ENCODE measurements around the gene MYO19.

Gene MYO19

GRCh38 chr17:36534840-36535668, at the start of gene MYO19, which contains the start of gene PIGW:
MYO19 (minus strand) TSS chr17:36534868; CDS start chr17:36532538, 2,330 bp downstream.
PIGW (plus strand) TSS chr17:36534987; CDS start chr17:36537102, 2,115 bp downstream.
- DNase-seq (ENCODE audit: low read depth): peak; percentile 93

- DNase-seq (ENCODE audit: low read depth): no peak
These were observed 49.1 kb upstream of the MYO19 start for GRCh38 chr17:36583787-36584186.

- no peak for DNase-seq (ENCODE audit: low read depth)
These were observed 44.0 kb upstream of the MYO19 start for GRCh38 chr17:36578671-36579070.

GRCh38 chr17:36576793-36577192, 42.1 kb upstream of the MYO19 start:
- no peak for DNase-seq (ENCODE audit: low read depth)

- DNase-seq (ENCODE audit: low read depth): no peak
These were observed 40.4 kb upstream of the MYO19 start for GRCh38 chr17:36575028-36575427.

- DNase-seq (ENCODE audit: low read depth): no peak
These were observed 31.4 kb upstream of the MYO19 start for GRCh38 chr17:36566081-36566480.

GRCh38 chr17:36553459-36553858, 18.8 kb upstream of the MYO19 start:
- no peak for DNase-seq (ENCODE audit: low read depth)

- DNase-seq (ENCODE audit: low read depth): no peak
These were observed 16.1 kb upstream of the MYO19 start for GRCh38 chr17:36550491-36551417.

- DNase-seq (ENCODE audit: low read depth): no peak
These were observed 13.1 kb upstream of the MYO19 start for GRCh38 chr17:36547776-36548175.

GRCh38 chr17:36546418-36547093, 11.9 kb upstream of the MYO19 start:
- peak; percentile 39 for DNase-seq (ENCODE audit: low read depth)

- DNase-seq (ENCODE audit: low read depth): peak; percentile 98
These were observed 11.1 kb upstream of the MYO19 start for GRCh38 chr17:36545465-36546417.

GRCh38 chr17:36545077-36545464, 10.4 kb upstream of the MYO19 start:
- DNase-seq (ENCODE audit: low read depth): no peak

- DNase-seq (ENCODE audit: low read depth): peak; percentile 97
These were observed 9.8 kb upstream of the MYO19 start, which contains the start of gene GGNBP2 for GRCh38 chr17:36544307-36545076. GGNBP2 (plus strand) TSS chr17:36544919; CDS start chr17:36545725, 806 bp downstream.

GRCh38 chr17:36544044-36544306, 9.3 kb upstream of the MYO19 start:
- peak; percentile 73 for DNase-seq (ENCODE audit: low read depth)

GRCh38 chr17:36542755-36543154, 8.1 kb upstream of the MYO19 start:
- no peak for DNase-seq (ENCODE audit: low read depth)

- DNase-seq (ENCODE audit: low read depth): no peak
These were observed 6.0 kb upstream of the MYO19 start for GRCh38 chr17:36540696-36541095.

- no peak for DNase-seq (ENCODE audit: low read depth)
These were observed 1.0 kb upstream of the MYO19 start for GRCh38 chr17:36535669-36536081.

- DNase-seq (ENCODE audit: low read depth): peak; percentile 72
These were observed 481 bp downstream of the MYO19 start for GRCh38 chr17:36533935-36534839.

- DNase-seq (ENCODE audit: low read depth): no peak
These were observed 2.2 kb downstream of the MYO19 start for GRCh38 chr17:36532435-36532975.
